Heart right ventricle (tissue), 16 donors: ENCODE results near the gene DDX10. TPM values are rescaled to one million over a fixed set of nuclear protein-coding genes. Genes with fewer than 3 reads are reported as not detected.

Source experiments
- ATAC-seq, 8 donors: fragments of 200-7000 bp; cut with Tn5 transposase; one replicate each; pipeline ENCODE4 v1.9.1; 2020; ENCODE audit warnings: mild to moderate bottlenecking in 8 of 8, moderate library complexity in 8 of 8, moderate number of reproducible peaks in 1 of 8
- DNase-seq, 2 donors: peaks; one replicate each; pipeline ENCODE4 v3.0.0-alpha.2; 2020
- H3K27ac ChIP-seq, 10 donors: fragments of 200-600 bp; sonication (generic) in 2 of 10; one replicate each; pipeline versions ENCODE4 v1.5.0 to v1.8.0; 2020 to 2022; ENCODE audit warnings: mild to moderate bottlenecking in 3 of 10
- H3K27me3 ChIP-seq, 7 donors: fragments of 200-600 bp; one replicate each; pipeline ENCODE4 v1.8.0; 2021 to 2022; ENCODE audit warnings: mild to moderate bottlenecking in 2 of 7
- H3K36me3 ChIP-seq, 9 donors: fragments of 200-600 bp; sonication (generic) in 1 of 9; one replicate each; pipeline versions ENCODE4 v1.5.0 to v1.8.0; 2020 to 2022; ENCODE audit warnings: mild to moderate bottlenecking in 2 of 9
- H3K4me1 ChIP-seq, 9 donors: fragments of 200-600 bp; sonication (generic) in 1 of 9; one replicate each; pipeline versions ENCODE4 v1.5.0 to v1.8.0; 2020 to 2022; ENCODE audit warnings: mild to moderate bottlenecking in 4 of 9
- H3K4me3 ChIP-seq, 10 donors: fragments of 200-600 bp; sonication (generic) in 2 of 10; one replicate each; pipeline versions ENCODE4 v1.5.0 to v1.8.0; 2020 to 2022; ENCODE audit warnings: mild to moderate bottlenecking in 7 of 10, moderate library complexity in 2 of 10
- H3K9me3 ChIP-seq, 11 donors: fragments of 200-600 bp in 10 of 11; sonication (generic) in 2 of 11; one replicate each; pipeline versions ENCODE4 v1.5.0 to v1.8.0; 2013 to 2022; ENCODE audit warnings: mild to moderate bottlenecking in 2 of 11, control low read depth in 1 of 11, moderate library complexity in 1 of 11
- CTCF ChIP-seq, 9 donors: fragments of 200-600 bp; sonication (generic) in 2 of 9; IDR thresholded peaks; one replicate each; pipeline versions ENCODE4 v1.5.0 to v1.8.0; 2021 to 2022; ENCODE audit warnings: antibody characterized with exemption in 9 of 9, mild to moderate bottlenecking in 5 of 9, moderate library complexity in 1 of 9
- WGBS, 2 donors: extraction: QIAGEN DNeasy Blood & Tissue Kit; methylation state at CpG; one replicate each; pipeline ENCODE4 v1.1.7; 2013; ENCODE audit warnings: inconsistent platforms in 1 of 2; 5-methylcytosine and 5-hydroxymethylcytosine counted together
- intact Hi-C, 10 donors: fragments of 100-400 bp; cut with DNase I; formaldehyde crosslinking; loops; one replicate each; pipeline versions ENCODE4 v1.11.1 to v1.14.2; 2022
- polyA plus RNA-seq, 2 donors: library from polyadenylated mRNA; stranded (reverse); fragments of 200-250 nt; gene quantifications; one replicate each; pipeline ENCODE4 v1.2.3, GENCODE V29; 2013
- total RNA-seq, 10 donors: library from RNA; stranded (reverse); fragmentation: NEBNext Ultra II Directional in 3 of 10; extraction: Animal tissue kit (Norgen Biotek cat#: 25700) in 3 of 10; gene quantifications; one replicate each; pipeline versions ENCODE4 v1.2.1 to v1.2.4, GENCODE V29; 2021 to 2023
- donor health status: Arrhythmogenic right ventricular cardiomyopathy.
- donor health status: ischemic (EF 13 %, LVEDD 7.1; RV severe dilation, severe dysfunction).
- donor health status: healthy with polysubstance abuse.
- donor health status: DM: no; HTN: yes; CAD: no.
- donor health status: DM: no; HTN: no; CAD: no.
- donor health status: ischemic (EF 25% LVEDD 6.9; RV normal size, moderate dysfunction).
- donor health status: ischemic (EF 25% LVEDD 5.7; RV mildly dilated, moderate dysfunction).
- donor health status: healthy.
- donor health status: DM: yes; HTN: yes; CAD: no.
- donor health status: Ischemic cardiomyopathy.
- donor health status: ischemic (EF 35%, LVEDD 5.7; RV mildly dilated, moderate dysfunction).
- donor health status: nonischemic (EF 11% LVEDD 7.7; RV severe dilation, severe dysfunction).
- donor health status: DM: yes; HTN: yes; CAD: no.
- donor health status: PGD.
- donor health status: ischemic (EF 29% LVEDD 5.4; RV normal size, mild dysfunction).
- donor health status: nonischemic (EF 23%, LVEDD 6.1; RV moderate dilation, normal function).

Gene DDX10
- total and polyA plus RNA-seq, 12 donors = 9.3 to 15.3 (median 11.5) TPM

GRCh38 chr11:108804511-108804910 lies 139.6 kb downstream of the DDX10 start:
- ATAC-seq = no peak
- 58 to 62% methylated on average over 2 of the region's 2 CpGs for WGBS, 2 donors
- no peak for TF ChIP-seq CTCF (IDR thresholded peaks at IDR 0.05)
- Histone ChIP-seq H3K9me3 (no peaks in the 10 kb centered on the region), H3K27ac (no peak overlapping the region), H3K36me3 (no peaks in the 10 kb centered on the region), H3K4me1 (peaks cover 0 to 14% (median 0%) of the 10 kb centered on the region in 9 donors), H3K27me3 (no peaks in the 10 kb centered on the region), H3K4me3 (no peak overlapping the region)
- intact Hi-C loops = no loop called here
- DNase-seq = no peak

DNA sequence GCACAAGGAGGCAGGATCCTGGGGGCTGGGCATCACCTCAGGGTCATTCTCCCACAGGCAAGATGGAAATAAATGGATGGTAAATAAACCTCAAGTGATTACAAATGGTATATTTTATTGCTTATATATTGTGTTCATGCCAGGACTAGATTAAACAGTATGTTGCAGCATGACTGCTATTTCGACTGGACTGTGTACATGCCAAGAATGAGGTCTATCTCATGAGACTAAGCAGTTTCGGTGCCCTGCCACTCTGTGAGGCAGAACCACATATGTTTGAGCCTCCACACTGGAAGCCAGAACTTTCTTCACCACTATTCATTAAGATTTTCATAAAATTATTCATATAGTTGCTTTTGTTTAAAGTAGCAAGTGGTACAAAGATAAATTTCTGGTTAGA lies 140.2 kb downstream of the DDX10 start:
- 59 to 63% methylated on average over 2 of the region's 2 CpGs for WGBS, 2 donors

DNA sequence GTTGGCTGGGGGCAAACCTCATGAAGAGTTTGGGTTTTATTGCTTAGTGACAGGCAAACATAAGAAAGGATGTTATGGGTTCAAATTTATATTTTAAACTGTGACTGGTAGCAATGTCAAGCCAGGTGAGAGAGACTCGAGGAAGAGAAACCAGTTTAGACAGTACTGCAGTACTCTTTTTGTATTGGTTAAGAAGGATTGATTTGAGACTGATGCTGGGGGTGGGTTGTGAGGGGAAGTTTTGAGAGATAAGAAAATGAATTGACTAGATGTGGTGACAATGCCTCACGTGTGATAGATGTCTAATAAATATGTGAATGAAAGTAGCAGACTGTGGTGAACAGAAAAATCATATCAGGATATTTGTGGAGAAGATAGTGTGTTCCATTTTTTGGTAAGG lies 142.4 kb downstream of the DDX10 start:
- DNase-seq (no peak), ATAC-seq (no peak)
- H3K4me1 ChIP-seq = peaks cover 0 to 14% (median 0%) of the 10 kb centered on the region in 9 donors
- H3K27me3 ChIP-seq = no peaks in the 10 kb centered on the region
- no peak for TF ChIP-seq CTCF (IDR thresholded peaks at IDR 0.05)
- no peak overlapping the region for H3K27ac ChIP-seq
- H3K9me3 ChIP-seq = no peaks in the 10 kb centered on the region
- 87 to 92% methylated on average over 2 of the region's 2 CpGs for WGBS, 2 donors
- H3K4me3 ChIP-seq = no peak overlapping the region
- no peaks in the 10 kb centered on the region for H3K36me3 ChIP-seq
- intact Hi-C loops = no loop called here

More for the DNA sequence above, 140.2 kb downstream of the DDX10 start:
- ATAC-seq (no peak), DNase-seq (no peak)
- no peak for TF ChIP-seq CTCF (IDR thresholded peaks at IDR 0.05)
- Histone ChIP-seq H3K4me3 (no peak overlapping the region), H3K36me3 (no peaks in the 10 kb centered on the region), H3K9me3 (no peaks in the 10 kb centered on the region), H3K27me3 (no peaks in the 10 kb centered on the region), H3K27ac (no peak overlapping the region), H3K4me1 (peaks cover 0 to 14% (median 0%) of the 10 kb centered on the region in 9 donors)
- intact Hi-C loops = no loop called here

- Histone ChIP-seq H3K4me3 (no peak overlapping the region), H3K27ac (no peak overlapping the region), H3K4me1 (no peaks in the 10 kb centered on the region), H3K27me3 (no peaks in the 10 kb centered on the region), H3K9me3 (no peaks in the 10 kb centered on the region), H3K36me3 (no peaks in the 10 kb centered on the region)
- no peak for ATAC-seq
- no peak for TF ChIP-seq CTCF (IDR thresholded peaks at IDR 0.05)
- WGBS, 2 donors = 96 to 98% methylated on average over 2 of the region's 2 CpGs
- no peak for DNase-seq
- intact Hi-C loops = no loop called here
Measured at GRCh38 chr11:108813086-108813485, 148.2 kb downstream of the DDX10 start.
